C4-2B (cell line): ENCODE data around the gene PRR15L.

Source experiments
- CTCF ChIP-seq: fragments of 450-650 bp; conservative IDR thresholded peaks from 2 replicates; pipeline ENCODE4 v1.5.1; 2017; ENCODE audit warnings: mild to moderate bottlenecking
- ZFX ChIP-seq: fragments of 450-650 bp; IDR thresholded peaks from 2 replicates; pipeline ENCODE4 v1.6.1; 2017

DNA sequence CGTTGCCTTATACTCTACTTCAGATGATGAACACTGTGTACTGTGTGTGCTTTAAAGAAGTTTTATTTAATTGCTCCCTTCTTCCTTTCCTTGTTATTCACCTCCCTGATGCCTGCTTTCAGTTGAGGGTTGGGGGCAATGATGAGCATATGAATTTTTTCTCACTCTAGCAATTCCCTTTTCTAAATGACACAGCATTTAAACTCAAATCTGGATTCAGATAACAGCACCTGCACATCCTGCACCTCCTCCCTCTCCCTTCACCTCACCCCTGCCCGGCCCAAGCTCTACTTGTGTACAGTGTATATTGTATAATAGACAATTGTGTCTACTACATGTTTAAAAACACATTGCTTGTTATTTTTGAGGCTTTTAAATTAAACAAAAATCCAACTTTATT lies 29.3 kb downstream of the PRR15L start:
- TF ChIP-seq CTCF = no peak
- no peak for TF ChIP-seq ZFX
